ENCODE measurements around the gene ITIH6.
"Not testable (repeated sequence)": the region's sequence is repeated elsewhere in the genome, so short reads cannot be mapped to it uniquely, and the experiment has no call there.

The ITIH6 gene

GRCh38 chrX:54785901-54786300, 12.2 kb downstream of the ITIH6 start:
- H3K14ac ChIP-seq (ENCODE audit: low read length in 2 of 2) = no peak overlapping the region
- no peak overlapping the region for H4K91ac ChIP-seq (ENCODE audit: low read length)
- no peak overlapping the region for H2BK15ac ChIP-seq (ENCODE audit: low read depth, poor library complexity, severe bottlenecking)
- no peaks in the 10 kb centered on the region for H3K9me3 ChIP-seq (ENCODE audit: control insufficient read depth, low read length)
- no peaks in the 10 kb centered on the region for H3K36me3 ChIP-seq (ENCODE audit: control insufficient read depth in 1 of 2, insufficient read depth in 2 of 2, low read depth in 1 of 2, low read length in 2 of 2)
- H2BK12ac ChIP-seq (ENCODE audit: low read length in 2 of 2) = no peak overlapping the region
- H3K27me3 ChIP-seq (ENCODE audit: control insufficient read depth in 1 of 2, insufficient read depth in 1 of 2, low read length in 2 of 2) = peaks cover 0 to 15% of the 10 kb centered on the region in 2 experiments
- no peaks in the 10 kb centered on the region for H3K4me1 ChIP-seq (ENCODE audit: control insufficient read depth, insufficient read depth, low read depth, low read length)
- no peak overlapping the region for H2AK5ac ChIP-seq (ENCODE audit: low read length, severe bottlenecking)
- no peak overlapping the region for H3K18ac ChIP-seq (ENCODE audit: low read depth in 1 of 2, low read length in 2 of 2)
- no peak overlapping the region for H2BK5ac ChIP-seq (ENCODE audit: low read depth, low read length, poor library complexity, severe bottlenecking)
- no peak overlapping the region for H3K9ac ChIP-seq (ENCODE audit: low read length)
- no peak overlapping the region for H3K4me2 ChIP-seq (ENCODE audit: low read length, poor library complexity, severe bottlenecking)
- H3K23ac ChIP-seq (ENCODE audit: low read length in 2 of 2) = no peak overlapping the region
- H4K8ac ChIP-seq (ENCODE audit: low read length) = no peak overlapping the region
- H2BK120ac ChIP-seq (ENCODE audit: low read depth, low read length) = no peak overlapping the region
- no peak for DNase-seq
- no peak overlapping the region for H2AFZ ChIP-seq (ENCODE audit: low read depth, low read length)
- no peaks in the 10 kb centered on the region for H3K79me1 ChIP-seq (replicated peaks; ENCODE audit: low read length, poor library complexity, severe bottlenecking)
- H3K27ac ChIP-seq (ENCODE audit: low read length, poor library complexity, severe bottlenecking) = no peak overlapping the region
- H3K4me3 ChIP-seq (ENCODE audit: insufficient read depth in 1 of 2, low read depth in 1 of 2, low read length in 2 of 2) = no peak overlapping the region
- 42% methylated on average over 4 of the region's 4 CpGs for WGBS
- H3K4ac ChIP-seq (ENCODE audit: low read depth in 1 of 2, low read length in 2 of 2) = no peak overlapping the region

GRCh38 chrX:54776987-54777672, 20.9 kb downstream of the ITIH6 start:
- Histone ChIP-seq H3K4me1 (ENCODE audit: control insufficient read depth, insufficient read depth, low read depth, low read length) (no peaks in the 10 kb centered on the region), H3K4ac (ENCODE audit: low read depth in 1 of 2, low read length in 2 of 2) (no peak overlapping the region), H3K9ac (ENCODE audit: low read length) (no peak overlapping the region), H3K4me3 (ENCODE audit: insufficient read depth in 1 of 2, low read depth in 1 of 2, low read length in 2 of 2) (no peak overlapping the region), H3K79me1 (replicated peaks; ENCODE audit: low read length, poor library complexity, severe bottlenecking) (no peaks in the 10 kb centered on the region), H2BK5ac (ENCODE audit: low read depth, low read length, poor library complexity, severe bottlenecking) (no peak overlapping the region), H3K36me3 (ENCODE audit: control insufficient read depth in 1 of 2, insufficient read depth in 2 of 2, low read depth in 1 of 2, low read length in 2 of 2) (no peaks in the 10 kb centered on the region), H3K18ac (ENCODE audit: low read depth in 1 of 2, low read length in 2 of 2) (peak overlapping the region in 1 of 2 experiments; percentile 21), H2BK120ac (ENCODE audit: low read depth, low read length) (no peak overlapping the region), H3K23ac (ENCODE audit: low read length in 2 of 2) (no peak overlapping the region), H3K4me2 (ENCODE audit: low read length, poor library complexity, severe bottlenecking) (no peak overlapping the region), H2BK15ac (ENCODE audit: low read depth, poor library complexity, severe bottlenecking) (no peak overlapping the region), H2BK12ac (ENCODE audit: low read length in 2 of 2) (no peak overlapping the region), H4K8ac (ENCODE audit: low read length) (no peak overlapping the region), H3K9me3 (ENCODE audit: control insufficient read depth, low read length) (no peaks in the 10 kb centered on the region), H2AFZ (ENCODE audit: low read depth, low read length) (no peak overlapping the region), H3K27ac (ENCODE audit: low read length, poor library complexity, severe bottlenecking) (no peak overlapping the region), H4K91ac (ENCODE audit: low read length) (no peak overlapping the region), H3K14ac (ENCODE audit: low read length in 2 of 2) (no peak overlapping the region), H3K27me3 (ENCODE audit: control insufficient read depth in 1 of 2, insufficient read depth in 1 of 2, low read length in 2 of 2) (peaks cover 0 to 9% of the 10 kb centered on the region in 2 experiments), H2AK5ac (ENCODE audit: low read length, severe bottlenecking) (no peak overlapping the region)
- no peak for DNase-seq
- WGBS = 90% methylated on average over 5 of the region's 6 CpGs

- WGBS = 62% methylated on average over 4 of the region's 6 CpGs
- Histone ChIP-seq H2BK12ac (ENCODE audit: low read length in 2 of 2) (peak overlapping the region in 1 of 2 experiments; percentile 94), H3K4ac (ENCODE audit: low read depth in 1 of 2, low read length in 2 of 2) (no peak overlapping the region), H3K4me3 (ENCODE audit: insufficient read depth in 1 of 2, low read depth in 1 of 2, low read length in 2 of 2) (no peak overlapping the region), H2BK15ac (ENCODE audit: low read depth, poor library complexity, severe bottlenecking) (peak overlapping the region; percentile 23), H2BK5ac (ENCODE audit: low read depth, low read length, poor library complexity, severe bottlenecking) (no peak overlapping the region), H3K9me3 (ENCODE audit: control insufficient read depth, low read length) (no peaks in the 10 kb centered on the region), H3K18ac (ENCODE audit: low read depth in 1 of 2, low read length in 2 of 2) (peak overlapping the region; percentile 39 to 48), H3K23ac (ENCODE audit: low read length in 2 of 2) (no peak overlapping the region), H4K8ac (ENCODE audit: low read length) (peak overlapping the region; percentile 80), H2BK120ac (ENCODE audit: low read depth, low read length) (no peak overlapping the region), H3K14ac (ENCODE audit: low read length in 2 of 2) (no peak overlapping the region), H3K79me1 (replicated peaks; ENCODE audit: low read length, poor library complexity, severe bottlenecking) (no peaks in the 10 kb centered on the region), H3K9ac (ENCODE audit: low read length) (no peak overlapping the region), H3K4me1 (ENCODE audit: control insufficient read depth, insufficient read depth, low read depth, low read length) (no peaks in the 10 kb centered on the region), H3K27ac (ENCODE audit: low read length, poor library complexity, severe bottlenecking) (no peak overlapping the region), H3K4me2 (ENCODE audit: low read length, poor library complexity, severe bottlenecking) (no peak overlapping the region), H3K27me3 (ENCODE audit: control insufficient read depth in 1 of 2, insufficient read depth in 1 of 2, low read length in 2 of 2) (peaks cover 0 to 9% of the 10 kb centered on the region in 2 experiments), H4K91ac (ENCODE audit: low read length) (peak overlapping the region; percentile 8), H2AFZ (ENCODE audit: low read depth, low read length) (no peak overlapping the region), H3K36me3 (ENCODE audit: control insufficient read depth in 1 of 2, insufficient read depth in 2 of 2, low read depth in 1 of 2, low read length in 2 of 2) (no peaks in the 10 kb centered on the region), H2AK5ac (ENCODE audit: low read length, severe bottlenecking) (no peak overlapping the region)
- no peak for DNase-seq
Observed at GRCh38 chrX:54776061-54776460, 22.0 kb downstream of the ITIH6 start.

GRCh38 chrX:54774391-54775094, 23.5 kb downstream of the ITIH6 start:
- WGBS = 0% methylated on average over 1 of the region's 2 CpGs
- peak; percentile 66 for DNase-seq
- Histone ChIP-seq H3K18ac (ENCODE audit: low read depth in 1 of 2, low read length in 2 of 2) (peak overlapping the region in 1 of 2 experiments; percentile 22), H3K27ac (ENCODE audit: low read length, poor library complexity, severe bottlenecking) (peak overlapping the region; percentile 74)
- H4K91ac ChIP-seq (ENCODE audit: low read length); H3K14ac ChIP-seq (ENCODE audit: low read length in 2 of 2); H2BK5ac ChIP-seq (ENCODE audit: low read depth, low read length, poor library complexity, severe bottlenecking); H3K36me3 ChIP-seq (ENCODE audit: control insufficient read depth in 1 of 2, insufficient read depth in 2 of 2, low read depth in 1 of 2, low read length in 2 of 2); H3K4me3 ChIP-seq (ENCODE audit: insufficient read depth in 1 of 2, low read depth in 1 of 2, low read length in 2 of 2); H2BK15ac ChIP-seq (ENCODE audit: low read depth, poor library complexity, severe bottlenecking); H3K23ac ChIP-seq (ENCODE audit: low read length in 2 of 2); H3K9ac ChIP-seq (ENCODE audit: low read length); H2AFZ ChIP-seq (ENCODE audit: low read depth, low read length); H2BK12ac ChIP-seq (ENCODE audit: low read length in 2 of 2); H3K9me3 ChIP-seq (ENCODE audit: control insufficient read depth, low read length); H2AK5ac ChIP-seq (ENCODE audit: low read length, severe bottlenecking); H3K4me1 ChIP-seq (ENCODE audit: control insufficient read depth, insufficient read depth, low read depth, low read length); H4K8ac ChIP-seq (ENCODE audit: low read length); H3K27me3 ChIP-seq (ENCODE audit: control insufficient read depth in 1 of 2, insufficient read depth in 1 of 2, low read length in 2 of 2); H3K4ac ChIP-seq (ENCODE audit: low read depth in 1 of 2, low read length in 2 of 2); H3K79me1 ChIP-seq (replicated peaks; ENCODE audit: low read length, poor library complexity, severe bottlenecking); H2BK120ac ChIP-seq (ENCODE audit: low read depth, low read length); H3K4me2 ChIP-seq (ENCODE audit: low read length, poor library complexity, severe bottlenecking): not testable (repeated sequence)
